ENCODE results near the gene KCNIP1.

GRCh38 chr5:170642776-170643436 is 139.1 kb downstream of the KCNIP1 start:
- TF ChIP-seq GABPB1 (CRISPR knock-in tag; IDR thresholded peaks at IDR 0.05) (no peak), SP1 (IDR thresholded peaks at IDR 0.05) (no peak), SP1 (CRISPR knock-in tag; IDR thresholded peaks at IDR 0.05) (no peak), SIN3A (IDR thresholded peaks at IDR 0.05; ENCODE audit: borderline replicate concordance, low read depth, low read length) (no peak), POLR2AphosphoS5 (IDR thresholded peaks at IDR 0.05; ENCODE audit: low read depth, low read length) (no peak), CTCF (CRISPR knock-in tag; IDR thresholded peaks at IDR 0.05) (no peak), CHCHD3 (CRISPR knock-in tag; IDR thresholded peaks at IDR 0.05) (no peak), SETDB1 (CRISPR knock-in tag; IDR thresholded peaks at IDR 0.05; ENCODE audit: borderline replicate concordance) (no peak)
- TF ChIP-seq, protein P1, sequence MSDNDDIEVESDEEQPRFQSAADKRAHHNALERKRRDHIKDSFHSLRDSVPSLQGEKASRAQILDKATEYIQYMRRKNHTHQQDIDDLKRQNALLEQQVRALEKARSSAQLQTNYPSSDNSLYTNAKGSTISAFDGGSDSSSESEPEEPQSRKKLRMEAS (IDR thresholded peaks at IDR 0.05), result no peak

Data from HepG2 (cell line).